ENCODE results near the gene PRDM16.

The PRDM16 gene

GRCh38 chr1:3368711-3369445 is 299.9 kb downstream of the PRDM16 start:
- no peak for DNase-seq

GRCh38 chr1:3369446-3370076 is 300.6 kb downstream of the PRDM16 start:
- no peak for DNase-seq

GRCh38 chr1:3370856-3371703 is 302.1 kb downstream of the PRDM16 start:
- DNase-seq, result no peak

- no peak for DNase-seq
Measured at GRCh38 chr1:3372317-3372716, 303.3 kb downstream of the PRDM16 start.

GRCh38 chr1:3373175-3373574 is 304.2 kb downstream of the PRDM16 start:
- no peak for DNase-seq

GRCh38 chr1:3373700-3374405 is 304.9 kb downstream of the PRDM16 start:
- no peak for DNase-seq

GRCh38 chr1:3375245-3375644 is 306.2 kb downstream of the PRDM16 start:
- DNase-seq, result no peak

- no peak for DNase-seq
Measured at GRCh38 chr1:3377166-3377565, 308.2 kb downstream of the PRDM16 start.

- no peak for DNase-seq
Measured at GRCh38 chr1:3377604-3378279, 308.7 kb downstream of the PRDM16 start.

GRCh38 chr1:3378411-3379208 is 309.6 kb downstream of the PRDM16 start:
- DNase-seq, result no peak

GRCh38 chr1:3379934-3380333 is 310.9 kb downstream of the PRDM16 start:
- no peak for DNase-seq

GRCh38 chr1:3380469-3380868 is 311.5 kb downstream of the PRDM16 start:
- no peak for DNase-seq

GRCh38 chr1:3381901-3382300 is 312.9 kb downstream of the PRDM16 start:
- DNase-seq, result no peak

- no peak for DNase-seq
Measured at GRCh38 chr1:3382326-3383057, 313.5 kb downstream of the PRDM16 start.

GRCh38 chr1:3383679-3384078 is 314.7 kb downstream of the PRDM16 start:
- DNase-seq, result no peak

- DNase-seq, result no peak
Measured at GRCh38 chr1:3384407-3384806, 315.4 kb downstream of the PRDM16 start.

GRCh38 chr1:3386205-3387002 is 317.4 kb downstream of the PRDM16 start:
- DNase-seq, result no peak

- DNase-seq, result no peak
Measured at GRCh38 chr1:3387401-3387800, 318.4 kb downstream of the PRDM16 start.

GRCh38 chr1:3389093-3389833 is 320.3 kb downstream of the PRDM16 start:
- no peak for DNase-seq
